ENCODE data around the gene MYOM3. TPM values are rescaled to one million over a fixed set of nuclear protein-coding genes. Genes with fewer than 3 reads are reported as not detected.

The MYOM3 gene
- total and polyA plus RNA-seq, 2 of the 13 experiments (the other 11 are each of a cell fraction or from before 2014, with no cell fraction given), result 5.8 to 15.3 TPM

DNA sequence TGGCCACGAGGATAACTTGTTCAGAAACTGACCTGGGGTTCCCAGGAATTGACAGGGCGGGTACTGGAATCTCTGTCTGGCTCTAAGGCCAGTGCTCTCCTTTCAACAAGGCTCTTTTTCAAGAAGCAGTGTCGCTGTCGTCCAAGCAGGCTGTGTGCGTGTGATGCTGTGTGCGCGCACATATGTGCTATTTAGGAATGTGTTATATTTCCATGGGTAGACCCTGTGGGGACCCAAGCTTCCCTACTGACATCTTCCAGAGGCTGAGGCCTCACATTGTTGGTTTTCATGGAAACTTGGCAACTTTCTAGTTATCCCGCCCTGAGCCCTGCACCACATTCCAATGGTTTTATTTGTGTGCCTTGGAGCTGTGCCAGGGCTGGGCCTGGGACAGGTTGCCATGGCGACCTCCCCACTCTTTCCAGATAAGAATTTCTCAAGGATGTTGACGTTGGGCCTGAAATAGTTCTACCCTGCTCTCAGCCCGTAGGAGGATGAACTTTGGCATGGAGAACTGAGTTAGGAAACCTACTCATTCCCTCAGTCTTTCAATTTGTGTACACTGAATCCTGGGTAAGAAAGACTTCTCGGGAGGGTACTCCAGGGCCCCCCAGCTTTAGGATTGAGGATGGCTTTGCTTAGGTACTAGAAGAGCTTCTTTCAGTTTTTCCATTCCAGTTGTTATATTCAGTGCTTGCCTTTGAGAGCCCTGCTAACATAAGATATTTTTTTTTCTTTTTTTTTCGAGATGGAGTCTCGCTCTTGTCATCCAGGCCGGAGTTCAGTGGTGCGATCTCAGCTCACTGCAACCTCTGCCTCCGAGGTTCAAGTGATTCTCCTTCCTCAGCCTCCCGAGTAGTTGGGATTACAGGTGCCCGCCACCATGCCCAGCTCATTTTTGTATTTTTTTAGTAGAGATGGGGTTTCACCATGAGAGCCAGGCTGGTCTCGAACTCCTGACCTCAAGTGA lies 93.0 kb downstream of the MYOM3 start (continued):
- TF ChIP-seq, protein P1, sequence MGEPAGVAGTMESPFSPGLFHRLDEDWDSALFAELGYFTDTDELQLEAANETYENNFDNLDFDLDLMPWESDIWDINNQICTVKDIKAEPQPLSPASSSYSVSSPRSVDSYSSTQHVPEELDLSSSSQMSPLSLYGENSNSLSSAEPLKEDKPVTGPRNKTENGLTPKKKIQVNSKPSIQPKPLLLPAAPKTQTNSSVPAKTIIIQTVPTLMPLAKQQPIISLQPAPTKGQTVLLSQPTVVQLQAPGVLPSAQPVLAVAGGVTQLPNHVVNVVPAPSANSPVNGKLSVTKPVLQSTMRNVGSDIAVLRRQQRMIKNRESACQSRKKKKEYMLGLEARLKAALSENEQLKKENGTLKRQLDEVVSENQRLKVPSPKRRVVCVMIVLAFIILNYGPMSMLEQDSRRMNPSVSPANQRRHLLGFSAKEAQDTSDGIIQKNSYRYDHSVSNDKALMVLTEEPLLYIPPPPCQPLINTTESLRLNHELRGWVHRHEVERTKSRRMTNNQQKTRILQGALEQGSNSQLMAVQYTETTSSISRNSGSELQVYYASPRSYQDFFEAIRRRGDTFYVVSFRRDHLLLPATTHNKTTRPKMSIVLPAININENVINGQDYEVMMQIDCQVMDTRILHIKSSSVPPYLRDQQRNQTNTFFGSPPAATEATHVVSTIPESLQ (CRISPR knock-in tag; conservative IDR thresholded peaks at IDR 0.05), result no peak
- TF ChIP-seq, protein P2, sequence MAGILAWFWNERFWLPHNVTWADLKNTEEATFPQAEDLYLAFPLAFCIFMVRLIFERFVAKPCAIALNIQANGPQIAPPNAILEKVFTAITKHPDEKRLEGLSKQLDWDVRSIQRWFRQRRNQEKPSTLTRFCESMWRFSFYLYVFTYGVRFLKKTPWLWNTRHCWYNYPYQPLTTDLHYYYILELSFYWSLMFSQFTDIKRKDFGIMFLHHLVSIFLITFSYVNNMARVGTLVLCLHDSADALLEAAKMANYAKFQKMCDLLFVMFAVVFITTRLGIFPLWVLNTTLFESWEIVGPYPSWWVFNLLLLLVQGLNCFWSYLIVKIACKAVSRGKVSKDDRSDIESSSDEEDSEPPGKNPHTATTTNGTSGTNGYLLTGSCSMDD (CRISPR knock-in tag; IDR thresholded peaks at IDR 0.05), result no peak
- no peak for TF ChIP-seq GTF3A (CRISPR knock-in tag; conservative IDR thresholded peaks at IDR 0.05)
- TF ChIP-seq CBX5 (CRISPR knock-in tag; IDR thresholded peaks at IDR 0.05; ENCODE audit: borderline replicate concordance), result peak; percentile 47; the same call in 1 of the 2 replicates
- TF ChIP-seq ZNF605 (CRISPR knock-in tag; IDR thresholded peaks at IDR 0.05), result peak; percentile 41; the same call in 1 of the 2 replicates
- TF ChIP-seq, protein P3, sequence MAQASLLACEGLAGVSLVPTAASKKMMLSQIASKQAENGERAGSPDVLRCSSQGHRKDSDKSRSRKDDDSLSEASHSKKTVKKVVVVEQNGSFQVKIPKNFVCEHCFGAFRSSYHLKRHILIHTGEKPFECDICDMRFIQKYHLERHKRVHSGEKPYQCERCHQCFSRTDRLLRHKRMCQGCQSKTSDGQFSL (CRISPR knock-in tag; IDR thresholded peaks at IDR 0.05), result no peak
- TF ChIP-seq HMGA1 (CRISPR knock-in tag; conservative IDR thresholded peaks at IDR 0.05), result no peak
- TF ChIP-seq TBX3 (IDR thresholded peaks at IDR 0.05; ENCODE audit: borderline replicate concordance), result no peak
- TF ChIP-seq MIER2 (CRISPR knock-in tag; IDR thresholded peaks at IDR 0.05), result 0 out of 2 replicates have a peak, but pooled peaks have one; percentile 26
- TF ChIP-seq ZNF264 (CRISPR knock-in tag; IDR thresholded peaks at IDR 0.05), result 0 out of 2 replicates have a peak, but pooled peaks have one; percentile 34
- TF ChIP-seq BRD4 (CRISPR knock-in tag; IDR thresholded peaks at IDR 0.05), result peak; percentile 70; the same call in 1 of the 2 replicates
- TF ChIP-seq KLF11 (CRISPR knock-in tag; IDR thresholded peaks at IDR 0.05), result 0 out of 2 replicates have a peak, but pooled peaks have one; percentile 38
- TF ChIP-seq CEBPB (IDR thresholded peaks at IDR 0.05; ENCODE audit: borderline replicate concordance, low read depth, low read length), result peak; percentile 40; the same call in 1 of the 2 replicates
- TF ChIP-seq PITX1 (CRISPR knock-in tag; IDR thresholded peaks at IDR 0.05), result peak; percentile 80; the same call in 1 of the 2 replicates
- TF ChIP-seq ZNF850 (CRISPR knock-in tag; conservative IDR thresholded peaks at IDR 0.05), result no peak
- TF ChIP-seq ZNF777 (CRISPR knock-in tag; IDR thresholded peaks at IDR 0.05), result no peak
- TF ChIP-seq ZSCAN9 (CRISPR knock-in tag; IDR thresholded peaks at IDR 0.05; ENCODE audit: borderline replicate concordance), result 0 out of 2 replicates have a peak, but pooled peaks have one; percentile 37
- no peak for TF ChIP-seq HES4 (CRISPR knock-in tag; IDR thresholded peaks at IDR 0.05; ENCODE audit: borderline replicate concordance)
- no peak for TF ChIP-seq HNRNPK (IDR thresholded peaks at IDR 0.05; ENCODE audit: low read depth, low read length, poor library complexity, severe bottlenecking)
- TF ChIP-seq, protein P4, sequence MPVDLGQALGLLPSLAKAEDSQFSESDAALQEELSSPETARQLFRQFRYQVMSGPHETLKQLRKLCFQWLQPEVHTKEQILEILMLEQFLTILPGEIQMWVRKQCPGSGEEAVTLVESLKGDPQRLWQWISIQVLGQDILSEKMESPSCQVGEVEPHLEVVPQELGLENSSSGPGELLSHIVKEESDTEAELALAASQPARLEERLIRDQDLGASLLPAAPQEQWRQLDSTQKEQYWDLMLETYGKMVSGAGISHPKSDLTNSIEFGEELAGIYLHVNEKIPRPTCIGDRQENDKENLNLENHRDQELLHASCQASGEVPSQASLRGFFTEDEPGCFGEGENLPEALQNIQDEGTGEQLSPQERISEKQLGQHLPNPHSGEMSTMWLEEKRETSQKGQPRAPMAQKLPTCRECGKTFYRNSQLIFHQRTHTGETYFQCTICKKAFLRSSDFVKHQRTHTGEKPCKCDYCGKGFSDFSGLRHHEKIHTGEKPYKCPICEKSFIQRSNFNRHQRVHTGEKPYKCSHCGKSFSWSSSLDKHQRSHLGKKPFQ (CRISPR knock-in tag; IDR thresholded peaks at IDR 0.05; ENCODE audit: insufficient replicate concordance), result no peak
- TF ChIP-seq MLLT10 (CRISPR knock-in tag; IDR thresholded peaks at IDR 0.05), result no peak
- no peak for TF ChIP-seq ARHGAP35 (CRISPR knock-in tag; IDR thresholded peaks at IDR 0.05; ENCODE audit: borderline replicate concordance)
- TF ChIP-seq ZNF790 (CRISPR knock-in tag; IDR thresholded peaks at IDR 0.05; ENCODE audit: borderline replicate concordance), result no peak
- no peak for TF ChIP-seq ZNF713 (CRISPR knock-in tag; IDR thresholded peaks at IDR 0.05)
- TF ChIP-seq ZNF12 (CRISPR knock-in tag; IDR thresholded peaks at IDR 0.05), result no peak

Data from HepG2 (cell line).